Subcutaneous abdominal adipose tissue (tissue), 5 donors: ENCODE measurements around the gene HYLS1.

Source experiments
- H3K27ac ChIP-seq: one replicate; pipeline ENCODE4 v1.7.0; 2013; ENCODE audit warnings: low read depth, mild to moderate bottlenecking, inconsistent platforms, low read length, moderate library complexity
- H3K27me3 ChIP-seq, 5 donors: one replicate each; pipeline ENCODE4 v1.7.0; 2013; ENCODE audit warnings: low read length in 5 of 5, inconsistent platforms in 1 of 5; ENCODE audit not compliant: control insufficient read depth in 5 of 5, insufficient read depth in 4 of 5
- H3K36me3 ChIP-seq, 5 donors: one replicate each; pipeline ENCODE4 v1.7.0; 2013; ENCODE audit warnings: low read length in 5 of 5; ENCODE audit not compliant: control insufficient read depth in 5 of 5, insufficient read depth in 5 of 5
- H3K4me1 ChIP-seq, 5 donors: one replicate each; pipeline ENCODE4 v1.7.0; 2013; ENCODE audit warnings: low read length in 5 of 5, mild to moderate bottlenecking in 3 of 5, moderate library complexity in 1 of 5; ENCODE audit not compliant: control insufficient read depth in 5 of 5, insufficient read depth in 5 of 5
- H3K4me3 ChIP-seq, 5 donors: one replicate each; pipeline ENCODE4 v1.7.0; 2013; ENCODE audit warnings: low read length in 5 of 5, low read depth in 1 of 5
- H3K9ac ChIP-seq, 5 donors: one replicate each; pipeline ENCODE4 v1.7.0; 2013; ENCODE audit warnings: low read length in 5 of 5, mild to moderate bottlenecking in 4 of 5, moderate library complexity in 3 of 5
- H3K9me3 ChIP-seq, 5 donors: one replicate each; pipeline ENCODE4 v1.7.0; 2013; ENCODE audit warnings: low read length in 5 of 5; ENCODE audit not compliant: control insufficient read depth in 5 of 5
- donor health status: healthy.
- donor health status: healthy.
- donor health status: healthy.
- donor health status: healthy.
- donor health status: healthy.

Gene HYLS1

DNA sequence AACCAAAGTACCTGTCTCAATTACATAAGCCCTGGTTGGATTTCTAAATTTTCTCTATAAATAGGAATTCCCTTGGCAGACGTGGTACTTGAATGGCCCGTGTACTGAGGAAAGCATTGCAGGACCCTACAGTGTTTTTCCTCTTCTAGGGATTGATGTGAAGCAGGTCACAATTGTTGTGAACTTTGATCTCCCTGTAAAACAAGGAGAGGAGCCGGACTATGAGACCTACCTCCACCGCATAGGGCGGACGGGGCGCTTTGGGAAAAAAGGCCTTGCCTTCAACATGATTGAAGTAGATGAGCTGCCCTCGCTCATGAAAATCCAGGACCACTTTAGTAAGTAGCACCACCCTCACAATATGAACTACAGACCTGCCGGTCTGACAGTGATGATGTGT lies 33.6 kb downstream of the HYLS1 start:
- Histone ChIP-seq H3K36me3 (no peaks in the 10 kb centered on the region), H3K27ac (no peak overlapping the region), H3K4me3 (no peak overlapping the region), H3K9me3 (no peaks in the 10 kb centered on the region), H3K27me3 (peaks cover 3 to 11% (median 10%) of the 10 kb centered on the region in 5 donors), H3K9ac (no peak overlapping the region), H3K4me1 (no peaks in the 10 kb centered on the region)

DNA sequence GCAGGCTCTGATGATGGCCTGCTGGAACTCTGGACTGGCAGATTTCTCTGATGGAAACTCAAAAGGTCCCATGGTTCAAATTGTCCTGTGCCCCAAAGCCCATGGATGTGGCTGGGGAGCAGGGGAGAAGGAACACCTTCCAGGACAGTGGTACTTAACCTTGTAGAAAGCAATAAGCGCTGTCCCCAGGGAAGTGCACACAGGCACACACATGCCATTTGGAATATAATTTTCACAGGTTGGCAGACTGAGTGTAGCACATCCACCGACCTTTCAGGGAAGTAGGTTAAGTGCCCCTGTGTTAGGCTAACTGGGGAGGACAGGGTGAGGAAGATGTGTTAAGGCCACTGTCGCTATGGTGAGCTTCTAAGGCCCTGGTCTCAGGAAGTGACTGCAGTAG lies 34.7 kb downstream of the HYLS1 start:
- H3K36me3 ChIP-seq, result no peaks in the 10 kb centered on the region
- peaks cover 3 to 10% (median 6%) of the 10 kb centered on the region in 5 donors for H3K27me3 ChIP-seq
- H3K4me3 ChIP-seq, result no peak overlapping the region
- H3K9me3 ChIP-seq, result no peaks in the 10 kb centered on the region
- H3K4me1 ChIP-seq, result no peaks in the 10 kb centered on the region
- H3K9ac ChIP-seq, result no peak overlapping the region
- H3K27ac ChIP-seq, result no peak overlapping the region

DNA sequence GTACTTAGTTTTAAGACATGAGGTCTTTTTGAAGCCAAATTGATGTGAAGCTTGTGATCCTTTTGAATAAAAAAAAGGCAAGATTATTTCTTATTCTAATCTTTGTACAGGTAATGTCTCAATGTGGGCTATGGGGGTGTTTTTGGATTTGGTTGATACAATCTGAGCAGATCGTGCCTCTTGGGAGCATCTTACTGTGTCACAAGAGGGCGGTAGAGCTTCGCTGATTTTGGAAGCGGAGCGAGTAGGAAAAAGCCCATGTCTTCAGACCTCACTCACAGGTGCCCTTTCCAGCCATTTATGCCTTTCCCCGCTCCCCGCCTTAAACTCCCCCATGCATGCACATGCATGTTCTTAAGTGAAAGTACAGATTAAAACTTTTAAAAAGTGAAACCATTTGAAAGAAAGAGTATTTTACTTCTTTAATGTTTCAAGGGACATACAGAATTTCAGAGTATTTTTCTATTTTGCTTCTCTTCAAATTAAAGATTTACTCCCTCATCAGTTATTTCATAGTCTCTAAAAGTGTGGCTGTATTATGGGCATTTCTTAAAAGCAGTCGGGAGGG lies 35.6 kb downstream of the HYLS1 start:
- no peak overlapping the region for H3K4me3 ChIP-seq
- H3K4me1 ChIP-seq, result no peaks in the 10 kb centered on the region
- no peaks in the 10 kb centered on the region for H3K9me3 ChIP-seq
- no peak overlapping the region for H3K27ac ChIP-seq
- no peak overlapping the region for H3K9ac ChIP-seq
- H3K27me3 ChIP-seq, result peaks cover 3 to 10% (median 5%) of the 10 kb centered on the region in 5 donors
- no peaks in the 10 kb centered on the region for H3K36me3 ChIP-seq

DNA sequence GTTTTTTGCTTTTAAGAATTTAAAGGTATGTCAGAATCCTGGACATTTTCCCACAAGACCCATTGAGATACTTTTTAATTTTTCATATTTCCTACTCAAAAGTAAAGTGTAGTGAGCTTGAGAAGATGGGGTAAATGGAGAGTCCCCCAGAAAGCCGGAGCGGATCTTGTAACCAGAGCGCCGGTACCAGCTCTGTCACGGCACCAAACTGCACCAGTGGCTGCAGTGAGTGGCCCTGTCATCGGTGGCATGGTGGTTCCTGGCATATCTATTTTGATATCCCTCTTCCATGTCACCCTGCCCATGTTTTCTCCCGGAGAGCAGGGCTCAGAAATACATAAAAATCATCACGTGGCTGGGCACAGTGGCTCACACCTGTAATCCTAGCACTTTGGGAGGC lies 36.2 kb downstream of the HYLS1 start:
- no peaks in the 10 kb centered on the region for H3K4me1 ChIP-seq
- H3K9me3 ChIP-seq, result no peaks in the 10 kb centered on the region
- no peak overlapping the region for H3K9ac ChIP-seq
- no peak overlapping the region for H3K4me3 ChIP-seq
- no peak overlapping the region for H3K27ac ChIP-seq
- no peaks in the 10 kb centered on the region for H3K36me3 ChIP-seq
- peaks cover 0 to 5% (median 2%) of the 10 kb centered on the region in 5 donors for H3K27me3 ChIP-seq

DNA sequence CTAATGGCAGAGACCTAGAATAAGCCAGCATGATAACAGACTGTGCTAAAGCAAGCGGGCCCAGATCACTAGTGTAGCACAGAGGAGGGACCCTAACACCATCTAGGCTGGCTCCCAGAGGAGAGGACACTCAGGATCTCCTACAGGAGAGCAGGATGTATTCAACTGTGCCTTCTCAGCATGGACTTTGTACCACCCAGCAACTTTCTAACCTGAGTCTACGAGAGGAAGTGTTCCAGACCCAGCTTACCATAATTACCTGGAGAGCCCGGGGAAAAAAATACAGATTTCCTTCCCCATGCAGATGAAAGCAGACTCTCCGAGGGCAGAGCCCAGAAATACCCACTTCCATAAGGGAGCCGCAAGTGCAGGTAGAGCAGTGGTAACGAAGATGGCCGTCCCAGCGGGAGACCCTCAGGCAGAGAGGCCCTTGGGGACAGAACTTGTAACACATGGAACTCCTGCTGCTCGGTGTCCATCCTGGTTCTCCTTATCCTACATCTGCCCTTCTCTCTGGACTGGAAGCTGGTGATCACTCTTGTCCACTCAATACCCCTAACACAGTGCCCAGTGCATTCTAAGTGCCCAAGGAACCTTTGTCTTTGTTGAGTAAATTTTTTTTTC lies 37.0 kb downstream of the HYLS1 start:
- Histone ChIP-seq H3K4me3 (no peak overlapping the region), H3K36me3 (no peaks in the 10 kb centered on the region), H3K9ac (no peak overlapping the region), H3K4me1 (no peaks in the 10 kb centered on the region), H3K27ac (no peak overlapping the region), H3K27me3 (peaks cover 0 to 3% (median 0%) of the 10 kb centered on the region in 5 donors), H3K9me3 (no peaks in the 10 kb centered on the region)

DNA sequence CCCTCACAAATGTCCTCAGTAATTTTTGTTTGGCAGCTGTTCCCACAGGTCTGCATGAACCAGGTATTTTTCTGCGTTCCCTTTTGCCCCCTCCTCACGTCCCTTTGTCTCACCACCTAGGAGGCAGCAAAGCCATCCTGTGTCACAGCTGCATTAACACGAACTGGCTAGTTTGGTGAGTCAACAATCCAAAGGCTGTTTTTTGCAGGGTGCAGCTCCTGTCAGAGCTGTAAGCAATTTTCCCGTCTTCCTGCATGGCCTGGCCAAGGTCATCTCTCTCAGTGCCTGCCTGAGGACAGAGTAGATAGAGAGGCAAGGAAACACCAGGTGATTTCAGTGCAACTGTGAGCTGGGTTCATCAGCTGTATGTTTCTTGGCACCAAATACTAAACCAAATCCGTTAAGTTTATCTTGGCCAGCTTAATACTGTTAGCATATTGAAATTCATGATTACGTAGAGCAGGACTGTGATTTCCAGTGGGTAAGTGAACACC lies 37.8 kb downstream of the HYLS1 start:
- Histone ChIP-seq H3K27me3 (no peaks in the 10 kb centered on the region), H3K9ac (no peak overlapping the region), H3K27ac (no peak overlapping the region), H3K4me1 (no peaks in the 10 kb centered on the region), H3K36me3 (no peaks in the 10 kb centered on the region), H3K4me3 (no peak overlapping the region), H3K9me3 (no peaks in the 10 kb centered on the region)

DNA sequence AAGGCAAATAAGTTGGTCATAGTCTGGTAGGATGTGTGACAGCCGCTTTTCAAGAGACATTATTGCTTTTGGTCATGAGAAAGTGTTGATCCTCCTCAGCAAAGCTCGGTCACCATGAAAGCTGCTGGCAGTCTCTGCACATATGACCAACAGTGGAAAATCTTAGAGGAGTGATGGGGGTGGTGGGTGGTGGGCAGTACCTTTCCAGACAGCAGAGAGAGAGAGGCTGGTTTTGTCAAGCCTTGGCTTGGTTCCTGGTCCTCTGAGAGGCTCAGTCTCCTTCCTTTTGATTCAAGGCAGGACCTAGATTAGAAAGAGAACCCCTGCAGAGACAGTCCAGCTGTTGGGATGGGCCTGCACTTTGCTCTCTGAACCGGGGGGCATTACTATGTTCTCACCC lies 38.3 kb downstream of the HYLS1 start:
- Histone ChIP-seq H3K36me3 (no peaks in the 10 kb centered on the region), H3K4me3 (no peak overlapping the region), H3K27me3 (no peaks in the 10 kb centered on the region), H3K4me1 (no peaks in the 10 kb centered on the region), H3K9ac (no peak overlapping the region), H3K9me3 (no peaks in the 10 kb centered on the region), H3K27ac (no peak overlapping the region)

DNA sequence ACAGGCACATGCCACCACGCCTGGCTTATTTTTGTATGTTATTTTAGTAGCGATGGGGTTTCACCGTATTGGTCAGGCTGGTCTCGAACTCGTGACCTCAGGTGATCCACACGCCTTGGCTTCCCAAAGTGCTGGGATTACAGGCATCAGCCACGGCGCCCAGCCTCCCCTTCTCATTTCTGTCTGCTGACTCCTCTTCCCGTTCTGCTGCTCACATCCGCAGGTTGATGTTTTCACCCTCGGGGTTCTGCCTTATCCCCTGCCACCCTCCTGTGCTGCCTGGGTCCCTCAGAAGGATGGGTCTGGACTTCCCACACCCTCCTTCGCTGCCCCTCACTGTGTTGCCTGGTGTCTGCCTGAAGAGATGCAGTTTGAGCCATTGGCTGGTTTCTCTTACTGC lies 39.2 kb downstream of the HYLS1 start:
- no peak overlapping the region for H3K9ac ChIP-seq
- H3K4me1 ChIP-seq, result no peaks in the 10 kb centered on the region
- no peak overlapping the region for H3K27ac ChIP-seq
- no peaks in the 10 kb centered on the region for H3K36me3 ChIP-seq
- H3K4me3 ChIP-seq, result no peak overlapping the region
- H3K27me3 ChIP-seq, result no peaks in the 10 kb centered on the region
- no peaks in the 10 kb centered on the region for H3K9me3 ChIP-seq

DNA sequence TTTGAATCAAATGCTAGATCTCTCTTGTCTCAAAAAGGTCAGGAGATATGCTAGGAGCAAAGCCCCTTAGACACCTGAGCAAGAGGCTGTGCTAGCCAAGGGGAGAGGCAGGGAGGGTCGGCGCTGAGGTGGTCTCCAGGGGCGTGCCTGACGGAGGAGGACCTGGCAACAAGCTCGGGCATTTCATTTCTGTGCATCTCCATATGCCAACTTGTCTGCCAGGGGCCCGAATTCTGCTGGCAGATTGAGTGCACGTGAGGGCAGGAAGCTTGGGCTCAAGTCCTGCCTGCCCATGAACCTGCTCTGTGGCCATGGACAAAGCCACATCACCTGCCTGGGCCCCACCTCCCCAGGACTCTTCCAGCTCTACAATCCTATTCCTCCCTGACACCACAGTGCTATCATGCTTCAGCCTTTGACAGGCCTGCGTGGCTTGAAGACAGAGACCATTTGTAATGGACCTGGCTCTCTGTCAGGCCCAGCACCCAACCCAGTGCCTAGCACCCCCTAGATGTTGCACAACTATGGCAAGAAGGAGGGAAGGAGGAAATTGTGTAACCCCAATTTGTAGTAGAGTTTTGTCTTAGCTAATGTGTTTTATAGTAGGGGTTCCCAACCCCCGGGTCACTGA lies 42.1 kb downstream of the HYLS1 start:
- no peaks in the 10 kb centered on the region for H3K27me3 ChIP-seq
- H3K36me3 ChIP-seq, result no peaks in the 10 kb centered on the region
- no peak overlapping the region for H3K9ac ChIP-seq
- H3K27ac ChIP-seq, result no peak overlapping the region
- H3K4me3 ChIP-seq, result no peak overlapping the region
- H3K9me3 ChIP-seq, result no peaks in the 10 kb centered on the region
- H3K4me1 ChIP-seq, result no peaks in the 10 kb centered on the region

DNA sequence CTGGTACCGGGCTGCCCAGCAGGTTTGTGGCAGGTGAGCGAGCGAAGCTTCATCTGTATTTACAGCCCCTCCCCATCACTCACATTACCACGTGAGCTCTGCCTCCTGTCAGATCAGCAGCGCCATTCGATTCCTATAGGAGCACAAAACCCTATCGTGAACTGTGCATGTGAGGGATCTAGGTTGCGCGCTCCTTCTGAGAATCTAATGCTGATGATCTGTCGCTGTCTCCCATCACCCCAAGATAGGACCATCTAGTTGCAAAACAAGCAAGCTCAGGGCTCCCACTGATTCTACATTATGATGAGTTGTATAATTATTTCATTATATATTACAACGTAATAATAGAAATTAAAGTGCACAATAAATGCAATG lies 42.6 kb downstream of the HYLS1 start:
- Histone ChIP-seq H3K36me3 (no peaks in the 10 kb centered on the region), H3K9me3 (no peaks in the 10 kb centered on the region), H3K9ac (no peak overlapping the region), H3K4me3 (no peak overlapping the region), H3K27ac (no peak overlapping the region), H3K4me1 (no peaks in the 10 kb centered on the region), H3K27me3 (no peaks in the 10 kb centered on the region)
